Measurements from ENCODE around the gene ACVR2B.

- no peak for TF ChIP-seq CTCF (IDR thresholded peaks at IDR 0.05)
- TF ChIP-seq TCF7L2 (IDR thresholded peaks at IDR 0.05; ENCODE audit: low read depth, low read length): no peak
- TF ChIP-seq POLR2AphosphoS5 (IDR thresholded peaks at IDR 0.05; ENCODE audit: low read depth, low read length): no peak
- no peak for TF ChIP-seq REST (IDR thresholded peaks at IDR 0.05; ENCODE audit: insufficient read depth in 1 of 2, low read depth in 2 of 2, low read length in 1 of 2)
- no peak for TF ChIP-seq SIN3A (IDR thresholded peaks at IDR 0.05; ENCODE audit: borderline replicate concordance, insufficient read depth, low read depth, low read length)
Measured at GRCh38 chr3:38453075-38453912, at the start of gene ACVR2B.
